GM19372 (cell line): ENCODE data around the gene KLHDC7A.

ENCODE experiments used
- ATAC-seq: cut with Tn5 transposase; IDR thresholded peaks from one replicate; pipeline ENCODE4 v1.9.1; 2021; ENCODE audit warnings: mild to moderate bottlenecking, low read depth, moderate library complexity; ENCODE audit not compliant: unreplicated experiment

Gene KLHDC7A

GRCh38 chr1:18470671-18471355 is 9.9 kb upstream of the KLHDC7A start:
- ATAC-seq, result no peak

- ATAC-seq, result no peak
Observed at GRCh38 chr1:18473195-18473815, 7.4 kb upstream of the KLHDC7A start.

- no peak for ATAC-seq
Observed at GRCh38 chr1:18474559-18475175, 6.1 kb upstream of the KLHDC7A start.

- ATAC-seq, result no peak
Observed at GRCh38 chr1:18475234-18475905, 5.4 kb upstream of the KLHDC7A start.

- no peak for ATAC-seq
Observed at GRCh38 chr1:18479454-18479853, 1.3 kb upstream of the KLHDC7A start.

- ATAC-seq, result no peak
Observed at GRCh38 chr1:18481190-18481920, 625 bp downstream of the KLHDC7A start.

GRCh38 chr1:18481921-18482701 is 1.4 kb downstream of the KLHDC7A start:
- ATAC-seq, result no peak

- no peak for ATAC-seq
Observed at GRCh38 chr1:18482721-18483425, 2.1 kb downstream of the KLHDC7A start.

- ATAC-seq, result no peak
Observed at GRCh38 chr1:18484276-18484675, 3.5 kb downstream of the KLHDC7A start.

GRCh38 chr1:18484721-18485120 is 4.0 kb downstream of the KLHDC7A start:
- no peak for ATAC-seq

GRCh38 chr1:18485227-18485626 is 4.5 kb downstream of the KLHDC7A start:
- no peak for ATAC-seq

- no peak for ATAC-seq
Observed at GRCh38 chr1:18486195-18486594, 5.5 kb downstream of the KLHDC7A start.

- ATAC-seq, result no peak
Observed at GRCh38 chr1:18489417-18490143, 8.8 kb downstream of the KLHDC7A start.

GRCh38 chr1:18491168-18491567 is 10.4 kb downstream of the KLHDC7A start:
- no peak for ATAC-seq

- no peak for ATAC-seq
Observed at GRCh38 chr1:18494304-18494703, 13.6 kb downstream of the KLHDC7A start.

GRCh38 chr1:18495635-18496034 is 14.9 kb downstream of the KLHDC7A start:
- ATAC-seq, result no peak

GRCh38 chr1:18496056-18496455 is 15.3 kb downstream of the KLHDC7A start:
- no peak for ATAC-seq

- no peak for ATAC-seq
Observed at GRCh38 chr1:18496497-18497235, 15.9 kb downstream of the KLHDC7A start.
